GM12874 (cell line): ENCODE data around the gene RIPOR1.

ENCODE experiments used
- CTCF ChIP-seq: IDR thresholded peaks from 2 replicates; pipeline ENCODE4 v1.5.1; 2011; ENCODE audit warnings: low read depth, mild to moderate bottlenecking, control low read depth, low read length, moderate library complexity; ENCODE audit not compliant: insufficient read depth

The RIPOR1 gene

GRCh38 chr16:67548265-67549126, 19.9 kb downstream of the RIPOR1 start:
- TF ChIP-seq CTCF, result no peak

- TF ChIP-seq CTCF, result no peak
Measured at GRCh38 chr16:67549240-67549639, 20.6 kb downstream of the RIPOR1 start.

GRCh38 chr16:67549936-67550335, 21.3 kb downstream of the RIPOR1 start:
- no peak for TF ChIP-seq CTCF

- TF ChIP-seq CTCF, result no peak
Measured at GRCh38 chr16:67551091-67551490, 22.5 kb downstream of the RIPOR1 start.

GRCh38 chr16:67551972-67552371, 23.3 kb downstream of the RIPOR1 start:
- TF ChIP-seq CTCF, result no peak

GRCh38 chr16:67552476-67552875, 23.8 kb downstream of the RIPOR1 start:
- no peak for TF ChIP-seq CTCF

DNA sequence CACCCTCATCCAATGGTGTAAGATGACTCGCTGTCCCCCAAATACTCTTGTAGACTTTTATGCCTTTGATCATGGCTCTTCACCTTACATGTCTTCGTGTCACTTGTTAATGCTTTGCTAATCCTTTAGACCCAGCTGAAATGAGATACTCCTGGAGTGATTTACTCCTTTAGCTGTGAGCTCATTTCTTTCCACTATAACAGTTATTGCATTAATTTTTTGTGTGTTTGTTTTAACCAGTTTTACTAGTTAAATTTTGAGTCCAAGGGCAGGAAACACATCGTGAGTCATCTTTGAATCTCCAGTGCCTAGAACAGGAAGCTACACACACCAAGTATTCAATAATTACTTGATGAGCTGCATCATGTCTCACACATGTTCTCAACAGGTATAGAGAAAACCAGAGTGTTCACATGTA, 27.2 kb downstream of the RIPOR1 start:
- no peak for TF ChIP-seq CTCF
